ENCODE data around the gene BUB1. TPM values are rescaled to one million over a fixed set of nuclear protein-coding genes. Genes with fewer than 3 reads are reported as not detected.

Gene BUB1
- total RNA-seq, 1 donor from 2014 or later: 12.5 TPM

DNA sequence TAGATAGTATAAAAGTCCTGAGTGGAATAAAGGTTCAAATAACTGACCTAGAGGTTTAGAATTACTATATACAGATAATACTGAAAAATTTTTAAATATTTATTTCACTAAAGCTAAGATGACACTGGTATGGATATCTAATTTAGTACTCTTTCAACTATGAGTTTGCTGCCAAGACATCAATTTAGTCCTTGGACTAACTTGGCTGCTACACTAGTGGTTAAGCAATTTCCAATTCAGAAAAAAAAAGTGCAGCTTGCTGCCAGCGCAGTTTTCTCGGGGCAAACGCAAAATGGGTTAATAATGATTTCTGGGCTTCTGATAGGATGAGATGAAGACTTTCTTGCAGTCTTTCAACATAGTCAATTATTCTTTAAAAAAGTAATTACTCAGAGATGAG is 10.8 kb downstream of the BUB1 start:
- H3K36me3 Mint-ChIP-seq (ENCODE audit: low read depth, unreplicated experiment): no peaks in the 10 kb centered on the region
- H3K4me3 Mint-ChIP-seq (ENCODE audit: unreplicated experiment): no peak overlapping the region
- no peak for DNase-seq (ENCODE audit: low spot score)
- no peaks in the 10 kb centered on the region for H3K9me3 Mint-ChIP-seq (ENCODE audit: unreplicated experiment)
- H3K27ac Mint-ChIP-seq (ENCODE audit: unreplicated experiment): no peak overlapping the region
- TF ChIP-seq, protein P1, sequence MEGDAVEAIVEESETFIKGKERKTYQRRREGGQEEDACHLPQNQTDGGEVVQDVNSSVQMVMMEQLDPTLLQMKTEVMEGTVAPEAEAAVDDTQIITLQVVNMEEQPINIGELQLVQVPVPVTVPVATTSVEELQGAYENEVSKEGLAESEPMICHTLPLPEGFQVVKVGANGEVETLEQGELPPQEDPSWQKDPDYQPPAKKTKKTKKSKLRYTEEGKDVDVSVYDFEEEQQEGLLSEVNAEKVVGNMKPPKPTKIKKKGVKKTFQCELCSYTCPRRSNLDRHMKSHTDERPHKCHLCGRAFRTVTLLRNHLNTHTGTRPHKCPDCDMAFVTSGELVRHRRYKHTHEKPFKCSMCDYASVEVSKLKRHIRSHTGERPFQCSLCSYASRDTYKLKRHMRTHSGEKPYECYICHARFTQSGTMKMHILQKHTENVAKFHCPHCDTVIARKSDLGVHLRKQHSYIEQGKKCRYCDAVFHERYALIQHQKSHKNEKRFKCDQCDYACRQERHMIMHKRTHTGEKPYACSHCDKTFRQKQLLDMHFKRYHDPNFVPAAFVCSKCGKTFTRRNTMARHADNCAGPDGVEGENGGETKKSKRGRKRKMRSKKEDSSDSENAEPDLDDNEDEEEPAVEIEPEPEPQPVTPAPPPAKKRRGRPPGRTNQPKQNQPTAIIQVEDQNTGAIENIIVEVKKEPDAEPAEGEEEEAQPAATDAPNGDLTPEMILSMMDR (IDR thresholded peaks at IDR 0.05; ENCODE audit: unreplicated experiment): no peak
- H3K4me1 Mint-ChIP-seq (ENCODE audit: unreplicated experiment): no peaks in the 10 kb centered on the region
- H3K27me3 Mint-ChIP-seq (ENCODE audit: unreplicated experiment): no peaks in the 10 kb centered on the region

GRCh38 chr2:110664135-110664534 is 13.7 kb downstream of the BUB1 start:
- Mint-ChIP-seq H3K4me1 (ENCODE audit: unreplicated experiment) (no peaks in the 10 kb centered on the region), H3K36me3 (ENCODE audit: low read depth, unreplicated experiment) (no peaks in the 10 kb centered on the region), H3K4me3 (ENCODE audit: unreplicated experiment) (no peak overlapping the region), H3K27me3 (ENCODE audit: unreplicated experiment) (no peaks in the 10 kb centered on the region), H3K9me3 (ENCODE audit: unreplicated experiment) (no peaks in the 10 kb centered on the region), H3K27ac (ENCODE audit: unreplicated experiment) (peak overlapping the region; percentile 7)
- no peak for DNase-seq (ENCODE audit: low spot score)
- TF ChIP-seq, protein P1 (IDR thresholded peaks at IDR 0.05; ENCODE audit: unreplicated experiment): no peak

DNA sequence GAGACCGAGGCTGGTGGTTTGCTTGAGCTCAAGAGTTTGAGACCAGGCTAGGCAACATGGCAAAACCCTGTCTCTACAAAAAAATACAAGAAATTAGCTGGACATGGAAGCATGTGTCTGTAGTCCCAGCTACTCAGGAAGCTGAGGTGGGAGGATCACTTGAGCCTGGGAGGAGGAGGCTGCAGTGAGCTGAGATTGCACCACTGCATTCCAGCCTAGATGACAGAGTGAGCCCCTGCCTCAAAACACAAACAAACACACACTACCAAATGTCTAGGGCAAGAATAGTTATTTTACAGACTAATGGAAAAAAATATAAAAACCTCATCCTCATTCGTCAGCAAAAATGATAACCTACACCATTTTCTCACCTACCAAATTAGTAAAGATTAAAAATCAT is 15.3 kb downstream of the BUB1 start:
- Mint-ChIP-seq H3K27me3 (ENCODE audit: unreplicated experiment) (no peaks in the 10 kb centered on the region), H3K4me3 (ENCODE audit: unreplicated experiment) (no peak overlapping the region), H3K4me1 (ENCODE audit: unreplicated experiment) (no peaks in the 10 kb centered on the region), H3K9me3 (ENCODE audit: unreplicated experiment) (no peaks in the 10 kb centered on the region), H3K36me3 (ENCODE audit: low read depth, unreplicated experiment) (no peaks in the 10 kb centered on the region), H3K27ac (ENCODE audit: unreplicated experiment) (no peak overlapping the region)
- DNase-seq (ENCODE audit: low spot score): no peak
- TF ChIP-seq, protein P1 (IDR thresholded peaks at IDR 0.05; ENCODE audit: unreplicated experiment): no peak

- H3K27me3 Mint-ChIP-seq (ENCODE audit: unreplicated experiment): no peaks in the 10 kb centered on the region
- no peak overlapping the region for H3K4me3 Mint-ChIP-seq (ENCODE audit: unreplicated experiment)
- no peaks in the 10 kb centered on the region for H3K9me3 Mint-ChIP-seq (ENCODE audit: unreplicated experiment)
- H3K4me1 Mint-ChIP-seq (ENCODE audit: unreplicated experiment): no peaks in the 10 kb centered on the region
- TF ChIP-seq, protein P1 (IDR thresholded peaks at IDR 0.05; ENCODE audit: unreplicated experiment): no peak
- no peaks in the 10 kb centered on the region for H3K36me3 Mint-ChIP-seq (ENCODE audit: low read depth, unreplicated experiment)
- DNase-seq (ENCODE audit: low spot score): no peak
- no peak overlapping the region for H3K27ac Mint-ChIP-seq (ENCODE audit: unreplicated experiment)
Observed at GRCh38 chr2:110660558-110660957, 17.3 kb downstream of the BUB1 start.

GRCh38 chr2:110659248-110659647 is 18.6 kb downstream of the BUB1 start:
- no peak for DNase-seq (ENCODE audit: low spot score)
- no peaks in the 10 kb centered on the region for H3K4me1 Mint-ChIP-seq (ENCODE audit: unreplicated experiment)
- H3K36me3 Mint-ChIP-seq (ENCODE audit: low read depth, unreplicated experiment): no peaks in the 10 kb centered on the region
- no peaks in the 10 kb centered on the region for H3K9me3 Mint-ChIP-seq (ENCODE audit: unreplicated experiment)
- H3K27ac Mint-ChIP-seq (ENCODE audit: unreplicated experiment): no peak overlapping the region
- TF ChIP-seq, protein P1 (IDR thresholded peaks at IDR 0.05; ENCODE audit: unreplicated experiment): no peak
- no peaks in the 10 kb centered on the region for H3K27me3 Mint-ChIP-seq (ENCODE audit: unreplicated experiment)
- H3K4me3 Mint-ChIP-seq (ENCODE audit: unreplicated experiment): no peak overlapping the region
